Activated CD8-positive, alpha-beta memory T cell treated with anti-CD3 and anti-CD28 coated beads, Interleukin-2, amount 50 U/mL, for 24 hours (primary cell): ENCODE measurements around the gene TESMIN.

Experiments
- DNase-seq: peaks from one replicate; pipeline ENCODE4 v3.0.0-alpha.2; 2020; ENCODE audit errors: extremely low read depth

Gene TESMIN, protein sequence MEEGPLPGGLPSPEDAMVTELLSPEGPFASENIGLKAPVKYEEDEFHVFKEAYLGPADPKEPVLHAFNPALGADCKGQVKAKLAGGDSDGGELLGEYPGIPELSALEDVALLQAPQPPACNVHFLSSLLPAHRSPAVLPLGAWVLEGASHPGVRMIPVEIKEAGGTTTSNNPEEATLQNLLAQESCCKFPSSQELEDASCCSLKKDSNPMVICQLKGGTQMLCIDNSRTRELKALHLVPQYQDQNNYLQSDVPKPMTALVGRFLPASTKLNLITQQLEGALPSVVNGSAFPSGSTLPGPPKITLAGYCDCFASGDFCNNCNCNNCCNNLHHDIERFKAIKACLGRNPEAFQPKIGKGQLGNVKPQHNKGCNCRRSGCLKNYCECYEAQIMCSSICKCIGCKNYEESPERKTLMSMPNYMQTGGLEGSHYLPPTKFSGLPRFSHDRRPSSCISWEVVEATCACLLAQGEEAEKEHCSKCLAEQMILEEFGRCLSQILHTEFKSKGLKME

GRCh38 chr11:68751331-68751856, at the start of gene TESMIN:
Gene TESMIN, minus strand, starts transcription at chr11:68751520. Its CDS starts 860 bp downstream, at chr11:68750660.
- DNase-seq: peak; percentile 76

DNA sequence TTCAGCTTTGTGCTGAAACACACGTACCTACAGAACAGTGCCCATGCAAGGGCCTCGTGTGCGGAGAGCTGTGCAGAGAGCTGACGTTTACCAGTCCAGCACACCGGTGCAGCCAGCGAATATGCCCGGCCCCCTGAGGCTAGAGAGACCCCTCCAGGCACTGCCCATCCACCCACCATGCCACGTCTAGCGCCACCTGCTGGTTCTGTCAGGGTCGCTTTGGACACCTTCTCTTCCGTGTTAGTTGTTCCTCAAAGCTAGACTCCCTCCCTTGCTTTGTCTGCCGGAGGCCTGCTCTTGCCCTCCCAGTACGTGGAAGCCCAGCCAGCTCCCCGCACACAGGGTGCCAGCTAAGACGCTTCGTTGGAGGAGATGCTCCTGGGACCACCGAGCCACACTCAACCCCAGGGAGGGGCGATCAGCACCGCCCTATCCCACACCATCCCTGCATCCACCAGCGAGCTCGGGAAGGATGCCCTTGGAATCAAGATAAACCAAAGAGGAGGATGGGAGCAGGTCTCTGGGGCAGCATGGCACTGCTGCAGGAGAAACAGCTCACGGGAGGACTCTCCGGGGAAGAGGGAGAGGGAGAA, 47.0 kb upstream of the TESMIN start:
- no peak for DNase-seq

GRCh38 chr11:68796801-68797200, 45.5 kb upstream of the TESMIN start:
- no peak for DNase-seq

- DNase-seq: no peak
These were observed 41.2 kb upstream of the TESMIN start for GRCh38 chr11:68792400-68792966.

DNA sequence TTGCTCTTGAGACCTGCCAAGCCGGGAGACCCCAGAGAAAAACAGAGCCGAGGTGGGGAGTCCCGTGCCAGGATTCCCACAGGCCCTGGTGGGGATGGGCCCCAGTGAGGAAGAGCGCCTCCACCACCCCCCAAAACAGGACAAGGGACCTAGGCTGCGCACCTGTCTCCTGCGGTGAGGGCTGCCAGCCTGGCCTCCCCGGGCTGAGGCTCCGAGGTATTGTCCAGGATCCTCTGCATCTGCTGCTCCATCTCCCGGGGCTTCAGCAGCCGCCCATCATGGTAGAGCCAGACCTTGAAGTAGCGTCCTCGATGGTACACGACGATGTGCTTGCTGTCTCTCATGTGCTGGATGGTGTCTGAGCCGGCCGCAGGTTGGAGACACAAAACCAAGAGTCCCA, 33.3 kb upstream of the TESMIN start:
- no peak for DNase-seq

DNA sequence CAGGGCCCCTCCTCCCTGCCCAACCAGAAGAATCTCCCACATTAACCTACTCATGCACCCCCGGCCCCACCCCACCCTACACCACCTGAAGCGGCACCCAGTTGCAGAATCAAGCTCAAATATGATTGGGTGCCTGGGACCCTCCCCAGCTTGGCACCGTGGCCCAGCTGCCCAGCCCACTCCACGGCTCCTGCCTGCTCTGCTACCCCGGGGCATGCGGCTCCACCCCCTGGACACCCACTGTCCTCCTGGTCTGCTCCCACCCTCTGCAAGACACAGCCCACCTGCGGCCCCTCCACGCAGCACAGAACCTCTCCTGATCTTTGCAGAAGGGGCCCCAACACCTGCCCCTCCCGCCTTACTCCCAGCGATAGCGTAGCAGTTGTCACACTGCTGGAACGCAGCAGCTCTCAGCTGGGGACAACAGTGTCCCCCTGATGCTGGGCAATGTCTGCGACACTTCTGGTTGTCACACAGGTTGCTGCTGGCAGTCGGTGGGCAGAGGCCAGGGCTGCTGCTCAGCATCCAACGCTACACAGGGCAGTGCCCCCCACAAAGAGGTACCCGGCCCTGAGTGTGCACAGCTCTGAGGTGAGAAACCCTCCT, 32.0 kb upstream of the TESMIN start:
- DNase-seq: no peak

DNA sequence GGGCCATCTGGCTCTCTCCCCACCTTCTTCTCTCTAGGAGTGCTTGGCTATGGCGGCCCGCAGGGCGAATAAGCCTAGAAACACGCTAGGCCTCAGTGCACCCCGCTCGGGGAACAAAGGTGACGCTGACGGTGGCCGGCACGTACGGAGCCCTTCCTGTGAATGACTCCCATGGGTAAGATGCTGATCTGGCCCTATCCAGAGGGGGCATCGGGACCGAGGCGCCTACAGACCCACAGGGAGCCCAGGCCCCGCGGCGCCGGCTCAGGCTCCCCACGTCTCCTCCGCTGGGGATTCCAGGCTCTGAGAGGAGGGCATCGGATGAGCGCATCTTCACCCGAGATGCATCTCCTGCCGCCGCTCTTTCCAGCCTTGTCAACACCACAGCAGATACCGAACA, 31.4 kb upstream of the TESMIN start:
- no peak for DNase-seq

GRCh38 chr11:68780829-68781228, 29.5 kb upstream of the TESMIN start:
- DNase-seq: no peak

DNA sequence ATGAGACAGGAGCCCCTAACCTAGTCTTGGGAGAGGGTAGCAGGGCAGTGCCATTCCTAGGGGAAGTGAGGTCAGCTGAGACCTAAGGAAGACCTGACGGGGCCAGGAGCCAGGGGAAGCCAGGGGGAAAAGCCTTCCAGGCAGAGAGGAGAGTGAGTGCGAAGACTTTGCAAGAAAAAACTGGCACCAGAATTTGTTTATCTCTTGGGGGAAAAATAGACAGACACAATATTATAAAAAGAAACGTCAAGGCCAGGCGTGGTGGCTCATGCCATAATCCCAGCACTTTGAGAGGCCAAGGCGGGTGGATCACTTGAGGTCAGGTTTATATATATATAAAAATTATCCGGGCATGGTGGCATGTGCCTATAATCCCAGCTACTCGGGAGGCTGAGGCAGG, 26.9 kb upstream of the TESMIN start:
- DNase-seq: no peak

GRCh38 chr11:68776442-68777235, 25.3 kb upstream of the TESMIN start:
- DNase-seq: no peak

DNA sequence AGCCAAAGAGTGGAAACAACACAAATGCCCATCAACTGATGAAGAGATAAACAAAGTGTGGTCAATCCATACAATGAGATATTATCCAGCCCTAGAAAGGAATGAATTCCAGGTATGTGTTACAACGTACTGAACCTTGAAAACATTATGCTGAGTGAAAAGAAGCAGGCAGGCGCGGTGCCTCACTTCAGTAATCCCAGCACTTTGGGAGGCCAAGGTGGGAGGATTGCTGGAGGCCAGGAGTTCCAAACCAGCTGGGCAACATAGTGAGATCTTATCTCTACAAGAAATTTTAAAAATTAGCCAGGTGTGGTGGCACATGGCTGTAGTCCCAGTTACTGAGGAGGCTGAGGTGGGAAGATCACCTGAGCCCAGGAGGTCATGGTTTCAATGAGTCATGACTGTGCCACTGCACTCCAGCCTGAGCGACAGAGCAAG, 24.6 kb upstream of the TESMIN start:
- DNase-seq: no peak

GRCh38 chr11:68774194-68774585, 22.9 kb upstream of the TESMIN start:
- no peak for DNase-seq

GRCh38 chr11:68773521-68774193, 22.3 kb upstream of the TESMIN start:
- no peak for DNase-seq

- DNase-seq: no peak
These were observed 21.6 kb upstream of the TESMIN start for GRCh38 chr11:68772936-68773335.

GRCh38 chr11:68770781-68771180, 19.5 kb upstream of the TESMIN start:
- no peak for DNase-seq

GRCh38 chr11:68767672-68768071, 16.4 kb upstream of the TESMIN start:
- DNase-seq: no peak

- no peak for DNase-seq
These were observed 15.5 kb upstream of the TESMIN start for GRCh38 chr11:68766786-68767185.

DNA sequence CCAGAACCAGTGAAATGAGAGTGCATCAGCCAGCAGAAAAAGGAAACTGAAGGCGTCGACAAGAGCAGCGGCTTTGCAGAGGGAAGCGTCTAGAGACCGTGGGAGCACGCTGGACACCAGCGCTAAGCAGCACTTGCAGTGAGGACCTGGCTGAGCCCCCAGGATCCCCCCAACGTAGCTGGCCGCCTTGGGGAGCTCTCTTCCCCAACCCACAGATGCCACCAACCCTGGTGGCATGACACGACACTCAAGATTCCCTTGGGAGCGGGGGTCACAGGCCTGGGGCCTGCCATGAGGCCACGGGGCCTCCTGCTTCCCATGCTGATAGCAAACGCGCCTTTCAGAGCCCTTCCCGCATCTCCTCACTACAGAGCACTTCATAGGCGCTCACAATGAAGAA, 13.4 kb upstream of the TESMIN start:
- DNase-seq: no peak

DNA sequence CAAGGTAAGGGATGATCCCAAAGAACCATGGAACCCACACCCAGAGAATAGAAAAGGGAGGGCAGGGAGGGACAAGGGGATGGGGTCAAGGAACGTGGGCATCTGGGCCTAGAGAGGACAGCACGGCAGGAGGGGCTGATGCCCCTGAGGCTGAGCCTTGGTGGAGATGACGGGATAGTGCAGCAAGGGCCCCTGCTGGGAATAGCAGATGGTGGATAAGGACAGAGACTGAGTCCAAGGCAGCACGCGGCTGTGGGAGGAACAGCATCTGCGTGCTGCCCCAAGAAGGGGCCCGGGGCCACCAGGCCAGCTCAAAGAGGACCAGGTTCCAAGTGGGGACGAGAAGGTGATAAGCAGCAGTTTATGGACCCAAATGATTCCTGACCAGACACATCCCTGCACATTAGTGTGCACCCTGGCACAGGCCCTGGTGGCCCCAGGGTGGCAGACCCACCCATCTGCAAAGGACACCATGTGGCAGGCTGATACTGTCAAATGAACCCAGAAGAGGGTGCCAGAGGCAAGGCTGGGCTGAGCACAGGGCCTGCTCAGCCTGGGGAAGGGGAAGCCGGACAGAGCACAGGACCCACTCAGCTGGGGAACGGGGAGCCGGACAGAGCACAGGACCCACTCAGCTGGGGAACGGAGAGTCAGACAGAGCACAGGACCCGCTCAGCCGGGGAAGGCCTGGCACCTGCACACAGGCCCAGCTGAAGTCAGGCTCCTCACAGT, 12.8 kb upstream of the TESMIN start:
- DNase-seq: no peak

DNA sequence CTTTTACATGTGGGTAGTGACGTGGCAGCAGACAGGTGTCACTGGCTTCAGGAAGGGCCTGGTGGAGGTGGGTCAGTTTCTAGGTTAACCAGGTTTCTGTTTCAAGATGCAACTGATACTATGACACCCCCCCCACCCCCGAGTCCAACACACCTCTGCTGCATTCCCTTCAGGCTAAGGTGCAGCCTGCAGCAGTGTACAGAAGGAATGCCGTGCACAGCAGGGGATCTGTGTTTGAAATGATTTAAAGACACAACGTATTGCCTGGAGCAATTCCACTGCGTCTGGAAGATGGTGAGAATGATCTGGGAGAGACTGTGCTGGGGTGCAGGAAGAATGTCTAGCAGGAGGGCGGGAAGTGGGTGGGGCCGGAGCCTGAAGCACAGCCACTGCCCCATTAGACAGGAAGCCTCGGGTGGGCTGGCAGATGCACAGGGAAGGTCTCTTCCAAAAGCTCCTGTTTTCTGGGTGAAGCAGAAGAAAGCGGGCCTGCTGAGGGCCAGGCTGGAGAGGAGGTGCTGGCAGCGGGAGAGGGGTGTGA, 11.9 kb upstream of the TESMIN start:
- no peak for DNase-seq
